Neural crest cell (in vitro differentiated cells): ENCODE measurements around the gene DCLRE1A. TPM values are rescaled to one million over a fixed set of nuclear protein-coding genes. Genes with fewer than 3 reads are reported as not detected.

Experiments
- DNase-seq: peaks from one replicate; pipeline ENCODE4 v3.0.0; 2021; ENCODE audit warnings: low read depth, mixed read lengths, low spot score
- H3K27ac Mint-ChIP-seq: one replicate; pipeline ENCODE4 v1.8.0; 2021; ENCODE audit warnings: mild to moderate bottlenecking, mixed read lengths; ENCODE audit not compliant: unreplicated experiment
- H3K27me3 Mint-ChIP-seq: 2 replicates; pipeline ENCODE4 v1.8.0; 2021; ENCODE audit warnings: low read depth, mild to moderate bottlenecking, mixed read lengths
- H3K36me3 Mint-ChIP-seq: 2 replicates; pipeline ENCODE4 v1.8.0; 2021; ENCODE audit warnings: low read depth, mild to moderate bottlenecking, mixed read lengths
- H3K4me1 Mint-ChIP-seq: 2 replicates; pipeline ENCODE4 v1.8.0; 2021; ENCODE audit warnings: mixed read lengths
- H3K4me3 Mint-ChIP-seq: one replicate; pipeline ENCODE4 v1.8.0; 2021; ENCODE audit warnings: mild to moderate bottlenecking, mixed read lengths
- H3K9me3 Mint-ChIP-seq: 2 replicates; pipeline ENCODE4 v1.8.0; 2021; ENCODE audit warnings: mixed read lengths
- total RNA-seq: library from RNA; stranded (reverse); gene quantifications from 2 replicates; pipeline ENCODE4 v1.2.1, GENCODE V29; 2021
- TF ChIP-seq, protein P1 (sequence below): fragments of 200-600 bp; sonication (generic); conservative IDR thresholded peaks from 2 replicates; pipeline ENCODE4 v1.5.0; 2021; ENCODE audit warnings: antibody characterized with exemption, mild to moderate bottlenecking

DCLRE1A gene
- total RNA-seq, 1 donor from 2014 or later, result 19.4 TPM

DNA sequence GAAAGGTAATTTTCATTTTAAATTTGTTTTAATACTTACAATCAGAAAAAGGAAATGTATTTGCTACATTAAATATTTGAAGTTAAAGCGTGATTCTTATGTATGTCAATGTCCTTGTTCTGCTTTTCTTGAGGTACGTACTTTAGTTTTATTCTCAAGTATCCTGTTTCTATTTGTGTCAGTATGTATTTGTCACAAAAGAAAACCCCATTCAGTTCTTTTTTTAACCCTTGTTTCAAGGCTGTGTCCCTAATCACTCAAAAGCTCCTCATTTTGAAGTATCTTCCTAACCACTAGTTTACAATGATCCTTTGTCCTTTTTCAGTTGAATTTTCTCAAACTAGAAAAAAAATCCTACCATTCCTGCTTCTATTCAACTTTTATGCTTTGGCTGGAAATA is 25.8 kb upstream of the DCLRE1A start:
- Mint-ChIP-seq H3K27me3 (no peaks in the 10 kb centered on the region), H3K4me1 (peaks cover 24% of the 10 kb centered on the region), H3K4me3 (no peak overlapping the region), H3K36me3 (peaks cover 36% of the 10 kb centered on the region), H3K27ac (peak overlapping the region; percentile 27), H3K9me3 (peaks cover 3% of the 10 kb centered on the region)
- DNase-seq, result no peak
- TF ChIP-seq, protein P1, sequence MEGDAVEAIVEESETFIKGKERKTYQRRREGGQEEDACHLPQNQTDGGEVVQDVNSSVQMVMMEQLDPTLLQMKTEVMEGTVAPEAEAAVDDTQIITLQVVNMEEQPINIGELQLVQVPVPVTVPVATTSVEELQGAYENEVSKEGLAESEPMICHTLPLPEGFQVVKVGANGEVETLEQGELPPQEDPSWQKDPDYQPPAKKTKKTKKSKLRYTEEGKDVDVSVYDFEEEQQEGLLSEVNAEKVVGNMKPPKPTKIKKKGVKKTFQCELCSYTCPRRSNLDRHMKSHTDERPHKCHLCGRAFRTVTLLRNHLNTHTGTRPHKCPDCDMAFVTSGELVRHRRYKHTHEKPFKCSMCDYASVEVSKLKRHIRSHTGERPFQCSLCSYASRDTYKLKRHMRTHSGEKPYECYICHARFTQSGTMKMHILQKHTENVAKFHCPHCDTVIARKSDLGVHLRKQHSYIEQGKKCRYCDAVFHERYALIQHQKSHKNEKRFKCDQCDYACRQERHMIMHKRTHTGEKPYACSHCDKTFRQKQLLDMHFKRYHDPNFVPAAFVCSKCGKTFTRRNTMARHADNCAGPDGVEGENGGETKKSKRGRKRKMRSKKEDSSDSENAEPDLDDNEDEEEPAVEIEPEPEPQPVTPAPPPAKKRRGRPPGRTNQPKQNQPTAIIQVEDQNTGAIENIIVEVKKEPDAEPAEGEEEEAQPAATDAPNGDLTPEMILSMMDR, result no peak

DNA sequence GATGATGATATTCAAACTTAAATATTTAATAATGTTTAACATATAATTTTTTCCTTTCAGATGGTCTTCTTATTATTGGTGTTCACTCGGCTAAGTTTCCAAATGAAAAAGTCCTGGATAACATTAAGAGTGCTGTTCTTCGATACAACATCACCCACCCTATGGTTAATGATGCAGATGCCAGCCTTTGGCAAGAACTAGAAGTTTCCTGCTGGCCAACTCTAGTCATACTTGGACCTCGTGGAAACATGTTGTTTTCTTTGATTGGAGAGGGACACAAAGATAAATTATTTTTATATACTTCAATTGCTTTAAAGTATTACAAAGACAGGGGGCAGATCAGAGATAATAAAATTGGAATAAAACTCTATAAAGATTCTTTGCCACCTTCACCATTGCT is 22.6 kb upstream of the DCLRE1A start:
- no peaks in the 10 kb centered on the region for H3K27me3 Mint-ChIP-seq
- peaks cover 8% of the 10 kb centered on the region for H3K9me3 Mint-ChIP-seq
- DNase-seq, result no peak
- H3K27ac Mint-ChIP-seq, result no peak overlapping the region
- peaks cover 34% of the 10 kb centered on the region for H3K36me3 Mint-ChIP-seq
- TF ChIP-seq, protein P1, result no peak
- H3K4me1 Mint-ChIP-seq, result peaks cover 25% of the 10 kb centered on the region
- H3K4me3 Mint-ChIP-seq, result no peak overlapping the region

GRCh38 chr10:113875212-113875611 is 21.3 kb upstream of the DCLRE1A start:
- Mint-ChIP-seq H3K27me3 (no peaks in the 10 kb centered on the region), H3K4me1 (peaks cover 25% of the 10 kb centered on the region), H3K36me3 (peaks cover 39% of the 10 kb centered on the region), H3K9me3 (peaks cover 8% of the 10 kb centered on the region), H3K27ac (no peak overlapping the region), H3K4me3 (no peak overlapping the region)
- TF ChIP-seq, protein P1, result no peak
- DNase-seq, result no peak

GRCh38 chr10:113872139-113873030 is 18.5 kb upstream of the DCLRE1A start:
- H3K36me3 Mint-ChIP-seq, result peaks cover 48% of the 10 kb centered on the region
- no peaks in the 10 kb centered on the region for H3K27me3 Mint-ChIP-seq
- H3K27ac Mint-ChIP-seq, result no peak overlapping the region
- H3K9me3 Mint-ChIP-seq, result peaks cover 8% of the 10 kb centered on the region
- TF ChIP-seq, protein P1, result no peak
- peaks cover 12% of the 10 kb centered on the region for H3K4me1 Mint-ChIP-seq
- no peak overlapping the region for H3K4me3 Mint-ChIP-seq
- no peak for DNase-seq

DNA sequence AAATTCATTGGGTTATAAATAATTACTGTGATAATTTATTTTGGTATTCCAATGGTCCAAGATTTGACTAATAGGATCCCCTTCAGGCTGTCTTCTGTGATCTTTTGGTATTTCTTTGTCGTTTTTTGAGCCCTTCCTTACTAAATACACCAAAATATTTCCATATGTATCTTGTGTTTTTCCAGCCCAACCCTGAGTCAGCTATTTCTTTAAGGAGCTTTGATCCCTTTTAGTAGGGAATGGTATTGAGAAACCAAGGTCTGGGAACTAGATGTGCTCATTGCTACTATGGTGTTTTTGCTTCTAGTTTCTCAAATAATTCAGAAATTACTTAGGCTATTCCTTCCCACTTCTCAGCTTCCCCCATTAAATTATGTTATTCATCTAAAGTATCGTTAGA is 15.9 kb upstream of the DCLRE1A start:
- DNase-seq, result no peak
- peaks cover 2% of the 10 kb centered on the region for H3K4me1 Mint-ChIP-seq
- H3K4me3 Mint-ChIP-seq, result no peak overlapping the region
- no peaks in the 10 kb centered on the region for H3K27me3 Mint-ChIP-seq
- peaks cover 43% of the 10 kb centered on the region for H3K36me3 Mint-ChIP-seq
- peaks cover 8% of the 10 kb centered on the region for H3K9me3 Mint-ChIP-seq
- TF ChIP-seq, protein P1, result no peak
- H3K27ac Mint-ChIP-seq, result no peak overlapping the region
